GM12891 (cell line): Measurements from ENCODE around the gene C12orf43.

Source experiments
- POLR2A ChIP-seq: IDR thresholded peaks from 2 replicates; pipeline ENCODE4 v1.6.1; 2011; ENCODE audit warnings: low read depth, low read length, control low read depth
- POLR2AphosphoS5 ChIP-seq: IDR thresholded peaks from 2 replicates; pipeline ENCODE4 v1.6.1; 2011; ENCODE audit warnings: low read depth, low read length, control low read depth

GRCh38 chr12:120981407-120981941, 34.8 kb downstream of the C12orf43 start:
- TF ChIP-seq POLR2A = no peak
- no peak for TF ChIP-seq POLR2AphosphoS5
